OCI-LY7 (cell line): Measurements from ENCODE around the gene RILP.

Experiments used
- CTCF ChIP-seq: fragments of 200-600 bp; sonication (generic); conservative IDR thresholded peaks from 2 replicates; pipeline ENCODE4 v1.5.1; 2014; ENCODE audit warnings: mild to moderate bottlenecking, antibody characterized with exemption, low read length, moderate library complexity, mixed read lengths
- EZH2phosphoT487 ChIP-seq: fragments of 200-600 bp; sonication (generic); IDR thresholded peaks from 2 replicates; pipeline ENCODE4 v1.6.1; 2018; ENCODE audit warnings: low read depth, borderline replicate concordance, mild to moderate bottlenecking, mixed run types, antibody characterized with exemption, low read length, moderate library complexity, mixed read lengths

DNA sequence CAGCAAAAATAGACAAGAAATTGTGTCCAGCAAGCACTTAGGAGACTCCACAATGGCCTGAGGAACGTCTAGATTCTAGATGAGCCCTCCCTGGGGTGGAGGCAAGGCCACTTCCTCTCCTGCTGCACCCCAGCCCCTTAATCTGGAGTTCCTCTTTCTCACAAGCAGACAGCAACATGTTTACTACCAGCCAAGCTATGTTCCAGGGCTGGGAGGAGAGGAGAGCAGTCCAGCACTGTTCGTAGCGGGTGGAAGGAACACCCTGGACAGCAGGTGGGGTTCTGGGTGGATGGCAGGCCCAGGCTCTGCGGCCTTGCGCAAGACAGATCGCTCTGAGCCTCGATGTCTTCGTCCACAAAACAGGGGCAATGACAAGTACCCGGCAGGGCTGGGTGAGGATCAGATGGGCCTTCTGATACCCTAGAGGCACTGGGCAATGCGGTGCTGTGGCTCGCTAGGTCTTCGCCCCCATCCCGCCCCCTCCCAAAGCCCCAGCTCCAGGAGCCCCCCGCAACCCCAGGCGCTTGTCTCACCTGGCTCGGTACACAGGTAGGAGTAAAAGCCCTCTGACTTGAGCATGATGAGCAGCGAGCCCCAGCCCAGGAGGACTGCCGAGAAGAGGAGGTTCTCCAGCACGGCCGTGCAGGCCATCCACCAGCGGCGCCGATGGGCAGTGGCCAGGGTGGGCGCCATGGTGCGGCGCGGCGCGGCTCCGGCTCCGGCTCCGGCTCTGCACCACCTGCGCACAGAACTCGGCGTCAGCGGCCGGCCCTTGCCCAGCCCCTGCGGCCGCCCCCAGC is 22.3 kb downstream of the RILP start:
- TF ChIP-seq CTCF (no peak), EZH2phosphoT487 (no peak)
